DMS 273 treated with DMSO at 0.1 percent for 48 hours (cell line): ENCODE results near the gene SYT7.
"Not testable (repeated sequence)": the region's sequence is repeated elsewhere in the genome, so short reads cannot be mapped to it uniquely, and the experiment has no call there.

Source experiments
- DNase-seq: peaks from one replicate; lab custom pipeline; 2025; lab: John Stamatoyannopoulos, UW

SYT7 gene

GRCh38 chr11:61497473-61497872 lies 83.4 kb downstream of the SYT7 start:
- no peak for DNase-seq

- DNase-seq = no peak
Observed at GRCh38 chr11:61496602-61497400, 84.1 kb downstream of the SYT7 start.

- DNase-seq = peak; percentile 93
Observed at GRCh38 chr11:61495801-61496601, 84.9 kb downstream of the SYT7 start.

GRCh38 chr11:61494381-61494961 lies 86.4 kb downstream of the SYT7 start:
- DNase-seq = no peak

GRCh38 chr11:61491736-61492395 lies 89.0 kb downstream of the SYT7 start:
- DNase-seq = no peak

GRCh38 chr11:61489833-61490721 lies 90.8 kb downstream of the SYT7 start:
- no peak for DNase-seq

- DNase-seq = no peak
Observed at GRCh38 chr11:61488651-61489291, 92.1 kb downstream of the SYT7 start.

GRCh38 chr11:61487342-61488025 lies 93.4 kb downstream of the SYT7 start:
- no peak for DNase-seq

GRCh38 chr11:61486779-61487178 lies 94.1 kb downstream of the SYT7 start:
- DNase-seq = no peak

- DNase-seq = no peak
Observed at GRCh38 chr11:61486011-61486620, 94.8 kb downstream of the SYT7 start.

- no peak for DNase-seq
Observed at GRCh38 chr11:61485080-61485479, 95.8 kb downstream of the SYT7 start.

GRCh38 chr11:61484541-61484940 lies 96.3 kb downstream of the SYT7 start:
- DNase-seq = no peak

GRCh38 chr11:61482513-61482912 lies 98.4 kb downstream of the SYT7 start:
- DNase-seq = no peak

GRCh38 chr11:61481806-61482205 lies 99.1 kb downstream of the SYT7 start:
- DNase-seq = no peak

- DNase-seq = no peak
Observed at GRCh38 chr11:61480994-61481335, 99.9 kb downstream of the SYT7 start.

- DNase-seq = no peak
Observed at GRCh38 chr11:61480261-61480993, 100.4 kb downstream of the SYT7 start.

GRCh38 chr11:61479360-61480058 lies 101.4 kb downstream of the SYT7 start:
- DNase-seq = not testable (repeated sequence)

GRCh38 chr11:61477727-61478148 lies 103.1 kb downstream of the SYT7 start:
- DNase-seq = no peak

- DNase-seq = no peak
Observed at GRCh38 chr11:61477126-61477525, 103.8 kb downstream of the SYT7 start.
